22Rv1 (cell line): ENCODE measurements around the gene ZBTB20.

Source experiments
- CTCF ChIP-seq: fragments of 450-650 bp; IDR thresholded peaks from 2 replicates; pipeline ENCODE4 v1.5.1; 2017; ENCODE audit warnings: mild to moderate bottlenecking
- ZFX ChIP-seq: fragments of 450-650 bp; IDR thresholded peaks from 2 replicates; pipeline ENCODE4 v1.6.1; 2017; ENCODE audit warnings: antibody characterized with exemption, borderline replicate concordance

GRCh38 chr3:114694251-114694650 lies 452.8 kb downstream of the ZBTB20 start:
- TF ChIP-seq CTCF: no peak
- no peak for TF ChIP-seq ZFX
